ENCODE results near the gene VSIG10L.

Gene VSIG10L

DNA sequence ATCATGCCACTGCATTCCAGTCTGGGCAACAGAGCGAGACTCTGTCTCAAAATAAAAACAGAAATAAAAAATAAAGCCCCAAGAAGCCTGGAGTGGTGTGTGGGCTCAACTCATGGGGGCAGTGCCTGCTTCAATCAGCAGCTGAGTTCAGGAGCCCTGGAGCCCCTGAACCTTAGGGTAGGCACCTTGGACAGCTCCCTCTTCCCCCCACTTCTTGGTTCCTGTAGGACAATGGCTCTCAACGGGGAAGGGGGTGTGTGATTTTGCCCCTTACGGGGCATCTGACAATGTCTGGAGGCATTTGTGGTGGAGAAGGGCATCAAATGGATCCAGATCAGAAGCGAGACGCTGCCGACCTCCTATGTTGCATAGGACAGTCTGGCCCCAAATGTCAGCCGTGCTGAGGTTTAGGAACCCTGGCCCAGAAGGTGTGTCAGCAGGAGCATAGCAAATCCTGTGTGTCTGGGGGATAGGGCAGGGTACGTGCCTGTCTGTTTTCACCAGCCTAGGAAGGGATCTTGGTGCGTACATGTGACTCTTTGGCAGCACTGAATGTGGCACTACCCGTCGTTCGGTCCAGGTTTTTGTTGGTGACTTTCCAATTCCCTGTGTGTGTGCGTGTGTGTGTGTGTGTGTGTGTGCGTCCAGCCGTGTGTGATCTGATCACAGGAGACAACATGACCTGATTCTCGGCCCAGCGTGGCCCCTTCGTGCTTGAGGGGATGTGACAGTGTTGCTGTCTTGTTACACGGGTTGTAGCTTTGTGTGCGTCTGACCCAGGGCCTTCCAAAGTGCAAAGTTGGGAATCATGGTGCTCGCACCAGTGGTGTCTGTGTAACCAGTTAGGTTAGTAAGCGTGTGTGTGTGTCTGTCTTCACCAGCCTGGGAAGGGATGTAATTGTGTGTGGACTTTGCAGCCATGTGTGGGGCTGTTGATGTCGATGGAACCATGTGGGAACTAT is 23.0 kb downstream of the VSIG10L start:
- Histone ChIP-seq H3K27ac (ENCODE audit: low read depth, low read length) (no peak overlapping the region), H3K79me2 (ENCODE audit: control insufficient read depth, insufficient read depth, low read length, poor library complexity) (no peaks in the 10 kb centered on the region), H4K91ac (ENCODE audit: low read depth, low read length) (no peak overlapping the region), H3K27me3 (ENCODE audit: insufficient read depth, low read length) (no peaks in the 10 kb centered on the region), H2AK5ac (ENCODE audit: low read length) (no peak overlapping the region), H2BK12ac (ENCODE audit: low read length) (no peak overlapping the region), H3K79me1 (ENCODE audit: low read length) (no peaks in the 10 kb centered on the region), H3K9me3 (ENCODE audit: insufficient read depth, low read depth, low read length) (peaks cover 4% of the 10 kb centered on the region), H2BK5ac (ENCODE audit: low read depth, low read length, poor library complexity) (no peak overlapping the region), H3K9ac (ENCODE audit: low read length) (no peak overlapping the region), H3K18ac (ENCODE audit: low read length) (no peak overlapping the region), H3K14ac (ENCODE audit: low read length) (no peak overlapping the region), H3K4me3 (ENCODE audit: low read depth, low read length) (no peak overlapping the region), H3K23ac (ENCODE audit: low read length) (no peak overlapping the region), H4K12ac (ENCODE audit: low read depth, low read length) (no peak overlapping the region), H3K4me1 (ENCODE audit: control insufficient read depth in 1 of 2, insufficient read depth in 2 of 2, low read length in 2 of 2) (no peaks in the 10 kb centered on the region), H3K4ac (ENCODE audit: low read depth, low read length) (no peak overlapping the region), H2AFZ (ENCODE audit: insufficient read depth, low read length, poor library complexity) (no peak overlapping the region), H3K4me2 (ENCODE audit: low read length) (no peak overlapping the region), H3K36me3 (ENCODE audit: control insufficient read depth in 1 of 2, insufficient read depth in 2 of 2, low read length in 2 of 2) (no peaks in the 10 kb centered on the region), H2BK120ac (ENCODE audit: insufficient read depth, low read length, poor library complexity) (no peak overlapping the region), H4K8ac (ENCODE audit: low read depth, low read length) (no peak overlapping the region)
- WGBS (ENCODE audit: extremely low coverage, insufficient coverage, insufficient read length): no CpG with 5 or more reads among the region's 23 CpGs
- no peak for DNase-seq

GRCh38 chr19:51317968-51318367 is 24.0 kb downstream of the VSIG10L start:
- no peaks in the 10 kb centered on the region for H3K79me1 ChIP-seq (ENCODE audit: low read length)
- H3K27ac ChIP-seq (ENCODE audit: low read depth, low read length): no peak overlapping the region
- H3K4me3 ChIP-seq (ENCODE audit: low read depth, low read length): no peak overlapping the region
- WGBS (ENCODE audit: extremely low coverage, insufficient coverage, insufficient read length): no CpG with 5 or more reads among the region's 1 CpG
- H4K91ac ChIP-seq (ENCODE audit: low read depth, low read length): no peak overlapping the region
- no peaks in the 10 kb centered on the region for H3K36me3 ChIP-seq (ENCODE audit: control insufficient read depth in 1 of 2, insufficient read depth in 2 of 2, low read length in 2 of 2)
- H3K27me3 ChIP-seq (ENCODE audit: insufficient read depth, low read length): no peaks in the 10 kb centered on the region
- no peak overlapping the region for H3K18ac ChIP-seq (ENCODE audit: low read length)
- no peak overlapping the region for H3K9ac ChIP-seq (ENCODE audit: low read length)
- H4K8ac ChIP-seq (ENCODE audit: low read depth, low read length): no peak overlapping the region
- no peak overlapping the region for H3K14ac ChIP-seq (ENCODE audit: low read length)
- no peak overlapping the region for H2AK5ac ChIP-seq (ENCODE audit: low read length)
- no peak overlapping the region for H2AFZ ChIP-seq (ENCODE audit: insufficient read depth, low read length, poor library complexity)
- no peaks in the 10 kb centered on the region for H3K4me1 ChIP-seq (ENCODE audit: control insufficient read depth in 1 of 2, insufficient read depth in 2 of 2, low read length in 2 of 2)
- H3K23ac ChIP-seq (ENCODE audit: low read length): no peak overlapping the region
- H4K12ac ChIP-seq (ENCODE audit: low read depth, low read length): no peak overlapping the region
- no peak overlapping the region for H2BK120ac ChIP-seq (ENCODE audit: insufficient read depth, low read length, poor library complexity)
- H3K79me2 ChIP-seq (ENCODE audit: control insufficient read depth, insufficient read depth, low read length, poor library complexity): no peaks in the 10 kb centered on the region
- DNase-seq: no peak
- peaks cover 4% of the 10 kb centered on the region for H3K9me3 ChIP-seq (ENCODE audit: insufficient read depth, low read depth, low read length)
- no peak overlapping the region for H3K4me2 ChIP-seq (ENCODE audit: low read length)
- no peak overlapping the region for H2BK5ac ChIP-seq (ENCODE audit: low read depth, low read length, poor library complexity)
- no peak overlapping the region for H2BK12ac ChIP-seq (ENCODE audit: low read length)
- H3K4ac ChIP-seq (ENCODE audit: low read depth, low read length): no peak overlapping the region

DNA sequence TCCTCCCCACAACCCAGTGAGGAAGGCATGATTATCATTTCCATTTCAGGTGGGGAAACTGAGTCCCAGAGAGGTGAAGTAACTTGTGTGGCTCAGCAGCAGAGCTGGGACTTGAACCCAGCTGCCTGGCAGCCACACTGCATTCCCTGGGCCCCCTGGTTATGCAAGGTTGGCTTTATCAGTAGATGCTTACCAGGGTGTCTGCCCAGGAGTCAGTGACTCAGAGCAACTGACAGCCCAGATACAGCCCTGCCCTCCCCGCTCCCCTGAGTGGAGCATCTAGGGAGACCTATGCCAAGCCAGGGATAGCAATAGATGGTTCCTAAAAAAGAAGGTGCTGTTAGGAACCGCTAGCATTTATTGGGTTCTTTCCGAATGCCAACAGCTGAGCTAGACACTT is 24.6 kb downstream of the VSIG10L start:
- no peaks in the 10 kb centered on the region for H3K36me3 ChIP-seq (ENCODE audit: control insufficient read depth in 1 of 2, insufficient read depth in 2 of 2, low read length in 2 of 2)
- no peaks in the 10 kb centered on the region for H3K79me2 ChIP-seq (ENCODE audit: control insufficient read depth, insufficient read depth, low read length, poor library complexity)
- H3K79me1 ChIP-seq (ENCODE audit: low read length): no peaks in the 10 kb centered on the region
- H4K12ac ChIP-seq (ENCODE audit: low read depth, low read length): no peak overlapping the region
- no CpG with 5 or more reads among the region's 3 CpGs for WGBS (ENCODE audit: extremely low coverage, insufficient coverage, insufficient read length)
- peaks cover 4% of the 10 kb centered on the region for H3K9me3 ChIP-seq (ENCODE audit: insufficient read depth, low read depth, low read length)
- H4K91ac ChIP-seq (ENCODE audit: low read depth, low read length): no peak overlapping the region
- no peak for DNase-seq
- H3K4me2 ChIP-seq (ENCODE audit: low read length): no peak overlapping the region
- no peak overlapping the region for H3K18ac ChIP-seq (ENCODE audit: low read length)
- H4K8ac ChIP-seq (ENCODE audit: low read depth, low read length): no peak overlapping the region
- H3K4ac ChIP-seq (ENCODE audit: low read depth, low read length): no peak overlapping the region
- no peak overlapping the region for H3K14ac ChIP-seq (ENCODE audit: low read length)
- H3K27me3 ChIP-seq (ENCODE audit: insufficient read depth, low read length): no peaks in the 10 kb centered on the region
- H2BK12ac ChIP-seq (ENCODE audit: low read length): no peak overlapping the region
- no peak overlapping the region for H3K9ac ChIP-seq (ENCODE audit: low read length)
- H2BK120ac ChIP-seq (ENCODE audit: insufficient read depth, low read length, poor library complexity): no peak overlapping the region
- no peak overlapping the region for H2BK5ac ChIP-seq (ENCODE audit: low read depth, low read length, poor library complexity)
- H2AFZ ChIP-seq (ENCODE audit: insufficient read depth, low read length, poor library complexity): no peak overlapping the region
- H3K27ac ChIP-seq (ENCODE audit: low read depth, low read length): no peak overlapping the region
- H3K23ac ChIP-seq (ENCODE audit: low read length): no peak overlapping the region
- H3K4me3 ChIP-seq (ENCODE audit: low read depth, low read length): no peak overlapping the region
- no peak overlapping the region for H2AK5ac ChIP-seq (ENCODE audit: low read length)
- H3K4me1 ChIP-seq (ENCODE audit: control insufficient read depth in 1 of 2, insufficient read depth in 2 of 2, low read length in 2 of 2): no peaks in the 10 kb centered on the region

DNA sequence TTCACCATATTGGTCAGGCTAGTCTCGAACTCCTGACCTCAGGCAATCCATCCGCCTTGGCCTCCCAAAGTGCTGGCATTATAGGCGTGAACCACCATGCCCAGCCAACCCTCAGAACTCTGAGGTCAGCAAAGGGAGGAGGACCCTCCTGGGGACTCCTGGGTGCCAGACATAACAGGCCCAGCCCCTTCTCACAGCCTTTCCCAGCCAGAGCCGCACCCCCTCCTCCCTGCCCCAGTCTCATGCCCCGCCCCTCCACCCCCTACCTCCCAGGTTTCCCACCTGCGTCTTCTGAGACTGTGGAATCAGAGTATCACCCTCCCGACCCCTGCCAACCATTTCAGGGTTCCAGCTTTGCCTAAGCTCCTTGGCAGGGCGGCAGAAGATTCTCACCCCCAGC is 25.3 kb downstream of the VSIG10L start:
- no peaks in the 10 kb centered on the region for H3K79me2 ChIP-seq (ENCODE audit: control insufficient read depth, insufficient read depth, low read length, poor library complexity)
- WGBS (ENCODE audit: extremely low coverage, insufficient coverage, insufficient read length): no CpG with 5 or more reads among the region's 8 CpGs
- no peak overlapping the region for H3K14ac ChIP-seq (ENCODE audit: low read length)

More for the DNA sequence above, 25.3 kb downstream of the VSIG10L start:
- Histone ChIP-seq H3K4ac (ENCODE audit: low read depth, low read length) (no peak overlapping the region), H2BK5ac (ENCODE audit: low read depth, low read length, poor library complexity) (no peak overlapping the region), H3K36me3 (ENCODE audit: control insufficient read depth in 1 of 2, insufficient read depth in 2 of 2, low read length in 2 of 2) (no peaks in the 10 kb centered on the region), H3K79me1 (ENCODE audit: low read length) (no peaks in the 10 kb centered on the region), H4K91ac (ENCODE audit: low read depth, low read length) (no peak overlapping the region), H3K4me3 (ENCODE audit: low read depth, low read length) (no peak overlapping the region), H4K12ac (ENCODE audit: low read depth, low read length) (no peak overlapping the region), H2BK120ac (ENCODE audit: insufficient read depth, low read length, poor library complexity) (no peak overlapping the region), H3K27me3 (ENCODE audit: insufficient read depth, low read length) (no peaks in the 10 kb centered on the region), H2AFZ (ENCODE audit: insufficient read depth, low read length, poor library complexity) (no peak overlapping the region), H4K8ac (ENCODE audit: low read depth, low read length) (no peak overlapping the region), H3K23ac (ENCODE audit: low read length) (no peak overlapping the region), H3K4me1 (ENCODE audit: control insufficient read depth in 1 of 2, insufficient read depth in 2 of 2, low read length in 2 of 2) (no peaks in the 10 kb centered on the region), H3K4me2 (ENCODE audit: low read length) (no peak overlapping the region), H2BK12ac (ENCODE audit: low read length) (no peak overlapping the region), H3K27ac (ENCODE audit: low read depth, low read length) (no peak overlapping the region), H3K9me3 (ENCODE audit: insufficient read depth, low read depth, low read length) (peaks cover 4% of the 10 kb centered on the region), H2AK5ac (ENCODE audit: low read length) (no peak overlapping the region), H3K18ac (ENCODE audit: low read length) (no peak overlapping the region), H3K9ac (ENCODE audit: low read length) (no peak overlapping the region)
- no peak for DNase-seq

All from trophoblast cell (in vitro differentiated cells and primary cell).